Progenitor cell of endocrine pancreas (in vitro differentiated cells): ENCODE measurements around the gene RFNG. TPM values are rescaled to one million over a fixed set of nuclear protein-coding genes. Genes with fewer than 3 reads are reported as not detected.

Source experiments
- DNase-seq: peaks from one replicate; pipeline ENCODE4 v3.0.0; 2021; ENCODE audit warnings: low spot score; ENCODE audit not compliant: unreplicated experiment
- H3K27ac Mint-ChIP-seq: 2 replicates; pipeline ENCODE4 v1.8.0; 2021; ENCODE audit warnings: mild to moderate bottlenecking, moderate library complexity, mixed read lengths
- H3K27me3 Mint-ChIP-seq: 2 replicates; pipeline ENCODE4 v1.8.0; 2021; ENCODE audit warnings: mixed read lengths
- H3K36me3 Mint-ChIP-seq: 2 replicates; pipeline ENCODE4 v1.8.0; 2022; ENCODE audit warnings: mixed read lengths; ENCODE audit not compliant: insufficient read depth
- H3K4me1 Mint-ChIP-seq: 2 replicates; pipeline ENCODE4 v1.8.0; 2021; ENCODE audit warnings: low read depth, mixed read lengths
- H3K4me3 Mint-ChIP-seq: 2 replicates; pipeline ENCODE4 v1.8.0; 2021; ENCODE audit warnings: low read depth, mild to moderate bottlenecking, moderate library complexity, mixed read lengths
- H3K9me3 Mint-ChIP-seq: 2 replicates; pipeline ENCODE4 v1.8.0; 2021; ENCODE audit warnings: low read depth, mixed read lengths
- CTCF ChIP-seq: fragments of 200-600 bp; sonication (generic); IDR thresholded peaks from one replicate; pipeline ENCODE4 v1.5.0; 2021; ENCODE audit warnings: antibody characterized with exemption, mild to moderate bottlenecking; ENCODE audit not compliant: unreplicated experiment
- total RNA-seq: library from RNA; stranded (reverse); gene quantifications from 2 replicates; pipeline ENCODE4 v1.2.1, GENCODE V29; 2021

RFNG gene
- total RNA-seq, 1 donor from 2014 or later, result 65.5 TPM

GRCh38 chr17:82000803-82001570, 50.6 kb downstream of the RFNG start:
- no peak overlapping the region for H3K4me3 Mint-ChIP-seq
- no peak for TF ChIP-seq CTCF
- no peaks in the 10 kb centered on the region for H3K36me3 Mint-ChIP-seq
- H3K9me3 Mint-ChIP-seq, result no peaks in the 10 kb centered on the region
- no peaks in the 10 kb centered on the region for H3K4me1 Mint-ChIP-seq
- no peak for DNase-seq
- H3K27ac Mint-ChIP-seq, result no peak overlapping the region
- no peaks in the 10 kb centered on the region for H3K27me3 Mint-ChIP-seq

- H3K27ac Mint-ChIP-seq, result no peak overlapping the region
- no peak overlapping the region for H3K4me3 Mint-ChIP-seq
- no peaks in the 10 kb centered on the region for H3K36me3 Mint-ChIP-seq
- H3K27me3 Mint-ChIP-seq, result no peaks in the 10 kb centered on the region
- no peak for DNase-seq
- H3K9me3 Mint-ChIP-seq, result no peaks in the 10 kb centered on the region
- H3K4me1 Mint-ChIP-seq, result no peaks in the 10 kb centered on the region
- no peak for TF ChIP-seq CTCF
Measured at GRCh38 chr17:81999976-82000802, 51.4 kb downstream of the RFNG start.

DNA sequence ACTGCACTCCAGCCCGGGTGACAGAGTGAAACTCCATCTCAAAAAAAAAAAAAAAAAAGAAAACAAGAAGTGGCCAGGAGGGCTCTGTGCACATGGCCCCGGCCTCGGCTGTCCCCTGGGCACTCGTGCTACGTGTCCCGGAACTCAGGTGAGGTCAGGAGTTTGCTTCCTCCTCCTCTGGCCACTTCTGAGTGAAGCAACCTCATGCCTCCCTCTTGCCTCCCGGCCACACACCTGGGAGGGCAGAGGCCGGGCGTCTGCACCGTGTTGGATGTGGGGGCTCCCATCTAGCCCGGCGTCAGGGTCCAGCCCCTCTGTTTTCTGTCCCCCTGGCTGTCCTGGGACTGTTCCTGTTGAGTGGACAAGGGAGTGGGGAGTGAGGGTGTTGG, 52.0 kb downstream of the RFNG start:
- H3K4me1 Mint-ChIP-seq, result peaks cover 2% of the 10 kb centered on the region
- DNase-seq, result no peak
- H3K27ac Mint-ChIP-seq, result no peak overlapping the region
- no peak overlapping the region for H3K4me3 Mint-ChIP-seq
- no peak for TF ChIP-seq CTCF
- H3K36me3 Mint-ChIP-seq, result no peaks in the 10 kb centered on the region
- H3K9me3 Mint-ChIP-seq, result no peaks in the 10 kb centered on the region
- no peaks in the 10 kb centered on the region for H3K27me3 Mint-ChIP-seq

DNA sequence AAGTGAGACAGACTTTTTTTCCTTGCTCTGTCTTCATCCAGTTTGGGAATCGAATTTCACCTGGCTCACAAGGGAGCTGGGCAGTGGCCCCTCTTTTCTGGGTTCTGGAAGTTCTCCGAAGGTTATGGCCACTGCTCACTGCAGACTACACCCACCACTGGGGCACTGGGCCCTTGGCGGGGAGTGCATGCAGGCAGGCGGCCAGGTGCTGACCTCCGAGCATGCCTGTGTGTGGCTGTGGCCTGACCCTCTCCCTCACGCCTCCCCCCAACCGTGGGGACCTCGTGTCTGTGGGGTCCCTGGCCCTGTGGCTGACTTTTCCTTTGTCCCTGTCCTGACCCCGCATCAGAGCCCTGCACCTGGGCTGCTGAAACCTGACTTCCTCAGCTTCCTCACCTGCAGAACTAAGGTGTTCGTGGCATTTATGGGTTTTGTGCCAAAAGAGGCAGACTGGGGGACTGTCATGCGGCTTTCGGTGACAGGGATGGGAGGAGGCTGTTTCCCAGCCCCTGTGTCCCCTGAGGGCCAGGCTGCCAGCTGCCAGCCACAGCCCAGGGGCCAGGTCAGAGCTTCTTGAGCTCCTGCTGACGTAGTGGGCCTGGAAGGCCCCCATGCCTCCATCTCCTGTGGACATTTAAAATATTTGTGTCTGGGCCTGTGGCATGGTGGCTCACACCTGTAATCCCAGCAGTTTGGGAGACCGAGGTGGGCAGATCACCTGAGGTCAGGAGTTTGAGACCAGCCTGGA, 52.7 kb downstream of the RFNG start:
- no peaks in the 10 kb centered on the region for H3K27me3 Mint-ChIP-seq
- peaks cover 2% of the 10 kb centered on the region for H3K4me1 Mint-ChIP-seq
- TF ChIP-seq CTCF, result no peak
- H3K27ac Mint-ChIP-seq, result no peak overlapping the region
- no peaks in the 10 kb centered on the region for H3K36me3 Mint-ChIP-seq
- H3K9me3 Mint-ChIP-seq, result no peaks in the 10 kb centered on the region
- H3K4me3 Mint-ChIP-seq, result no peak overlapping the region
- no peak for DNase-seq

DNA sequence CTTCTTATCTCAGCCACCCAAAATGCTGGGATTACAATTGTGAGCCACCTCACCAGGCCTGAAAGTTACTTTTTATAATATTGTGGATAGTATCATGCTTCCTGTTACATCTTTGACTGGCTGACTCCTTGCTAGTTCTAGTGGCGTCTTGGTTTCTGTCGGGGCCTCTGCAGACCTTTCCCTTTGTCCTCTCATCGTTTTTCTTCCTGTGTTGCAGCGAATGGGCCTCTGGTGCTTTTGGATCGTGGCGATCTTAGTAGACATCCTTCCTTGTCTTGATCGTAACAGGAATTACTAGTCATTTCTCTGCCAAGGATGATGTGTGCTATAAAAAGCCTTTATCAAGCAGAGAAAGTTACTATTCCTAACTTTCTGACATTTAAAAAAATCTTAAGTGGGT, 53.4 kb downstream of the RFNG start:
- no peak overlapping the region for H3K4me3 Mint-ChIP-seq
- no peak overlapping the region for H3K27ac Mint-ChIP-seq
- H3K36me3 Mint-ChIP-seq, result no peaks in the 10 kb centered on the region
- TF ChIP-seq CTCF, result no peak
- peaks cover 2% of the 10 kb centered on the region for H3K4me1 Mint-ChIP-seq
- no peaks in the 10 kb centered on the region for H3K27me3 Mint-ChIP-seq
- H3K9me3 Mint-ChIP-seq, result no peaks in the 10 kb centered on the region
- no peak for DNase-seq
